Cerebellar cortex (tissue), 1 donor: ENCODE measurements around the gene AJAP1.
"Not testable (repeated sequence)": the region's sequence is repeated elsewhere in the genome, so short reads cannot be mapped to it uniquely, and the experiment has no call there.

ENCODE experiments used
- DNase-seq: peaks from one replicate; pipeline ENCODE4 v3.0.0-alpha.2; 2015; ENCODE audit warnings: low spot score

Gene AJAP1

GRCh38 chr1:4657960-4658541 is 3.6 kb downstream of the AJAP1 start:
- DNase-seq: no peak

GRCh38 chr1:4658643-4659628 is 4.5 kb downstream of the AJAP1 start:
- DNase-seq: no peak

DNA sequence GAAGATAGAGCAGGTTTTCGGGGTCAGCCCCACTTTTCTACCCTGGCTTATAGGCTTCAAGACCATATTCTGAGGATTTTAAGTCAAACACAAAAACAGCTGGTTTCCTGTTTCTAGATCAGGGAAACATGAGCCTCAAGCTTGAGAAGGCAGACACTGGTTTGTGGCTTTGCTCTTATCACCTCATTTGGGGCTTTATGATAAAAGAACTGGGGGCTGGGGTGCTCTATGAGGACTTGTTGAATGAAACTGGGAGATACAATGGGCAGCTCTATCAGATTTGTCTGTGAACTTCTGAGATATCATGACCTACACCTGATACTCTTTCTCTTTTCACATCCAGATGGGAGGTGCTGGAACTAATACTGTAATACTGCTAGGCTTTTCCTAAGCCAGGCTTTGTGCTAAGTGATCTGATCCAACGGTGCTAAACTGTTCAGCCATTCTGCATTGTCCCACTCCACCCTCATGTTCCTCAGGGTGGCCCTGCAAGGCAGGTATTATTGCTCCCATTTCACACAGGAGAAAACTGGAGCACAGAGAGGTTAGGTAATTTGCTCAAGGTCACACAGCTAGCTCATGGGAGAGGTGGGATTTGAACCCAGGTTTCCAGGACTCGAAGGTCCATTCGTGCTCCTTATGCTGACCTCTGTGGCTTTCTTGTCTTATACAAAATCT is 6.6 kb downstream of the AJAP1 start:
- DNase-seq: no peak

GRCh38 chr1:4661595-4661917 is 7.1 kb downstream of the AJAP1 start:
- DNase-seq: no peak

DNA sequence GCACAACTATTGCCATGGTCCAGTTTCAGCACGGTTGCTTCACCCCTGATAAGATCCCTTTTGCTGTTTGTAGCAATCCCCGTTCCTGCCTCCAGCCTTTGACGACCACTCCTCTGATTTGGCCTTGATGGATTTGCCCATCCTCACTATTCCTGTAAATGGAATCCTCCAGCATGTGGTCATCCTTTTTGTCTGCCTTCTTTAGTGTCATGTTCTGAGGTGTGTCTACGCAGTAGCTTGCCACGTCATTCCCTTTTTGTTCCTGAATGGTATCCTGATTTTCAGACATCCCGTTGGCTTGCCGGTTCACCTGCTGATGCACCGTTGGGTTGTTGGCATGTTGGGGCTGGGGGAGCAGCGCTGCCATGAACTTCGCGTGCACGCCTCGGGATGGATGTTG is 7.8 kb downstream of the AJAP1 start:
- DNase-seq: no peak

DNA sequence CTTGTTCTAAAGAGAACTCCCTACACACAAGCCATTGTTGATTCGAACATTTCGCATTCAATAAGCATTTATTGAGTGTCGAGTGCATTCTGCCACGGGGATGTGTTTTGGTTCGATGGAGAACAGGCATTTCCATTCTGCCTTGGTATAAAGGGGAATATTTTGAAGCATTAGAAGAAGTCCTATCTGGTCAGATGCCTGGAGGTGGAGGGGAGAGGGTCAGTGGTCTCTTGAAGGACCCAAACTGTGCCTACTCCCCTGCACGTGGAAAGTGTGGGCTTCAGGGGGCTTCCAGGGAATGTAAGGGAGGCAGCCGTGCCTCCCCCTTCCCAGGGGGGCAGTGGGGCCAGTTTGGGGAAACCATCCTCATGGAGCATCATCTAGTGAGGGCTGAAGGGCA is 8.3 kb downstream of the AJAP1 start:
- no peak for DNase-seq

DNA sequence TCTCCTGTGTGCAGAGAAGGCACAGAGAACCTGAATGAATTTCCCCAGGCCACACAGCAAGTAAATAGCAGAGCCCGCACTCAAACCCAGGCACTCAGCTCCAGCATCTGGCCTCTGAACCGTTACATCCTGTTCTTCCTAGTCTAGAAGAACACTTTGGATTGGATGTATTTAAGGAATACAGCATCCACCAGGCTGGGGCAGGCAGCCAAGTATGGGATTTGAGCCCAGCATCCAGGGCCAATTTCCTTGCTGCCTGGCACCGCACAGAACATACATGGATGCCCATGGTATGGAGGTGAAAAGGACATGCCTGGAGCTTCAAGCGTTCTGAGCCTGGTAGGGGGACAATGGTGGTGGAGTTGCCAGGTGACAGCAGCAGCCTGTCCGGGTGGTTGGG is 9.7 kb downstream of the AJAP1 start:
- no peak for DNase-seq

GRCh38 chr1:4664606-4665005 is 10.2 kb downstream of the AJAP1 start:
- DNase-seq: no peak

GRCh38 chr1:4665456-4665855 is 11.0 kb downstream of the AJAP1 start:
- no peak for DNase-seq

- DNase-seq: not testable (repeated sequence)
Measured at GRCh38 chr1:4666683-4667082, 12.3 kb downstream of the AJAP1 start.

DNA sequence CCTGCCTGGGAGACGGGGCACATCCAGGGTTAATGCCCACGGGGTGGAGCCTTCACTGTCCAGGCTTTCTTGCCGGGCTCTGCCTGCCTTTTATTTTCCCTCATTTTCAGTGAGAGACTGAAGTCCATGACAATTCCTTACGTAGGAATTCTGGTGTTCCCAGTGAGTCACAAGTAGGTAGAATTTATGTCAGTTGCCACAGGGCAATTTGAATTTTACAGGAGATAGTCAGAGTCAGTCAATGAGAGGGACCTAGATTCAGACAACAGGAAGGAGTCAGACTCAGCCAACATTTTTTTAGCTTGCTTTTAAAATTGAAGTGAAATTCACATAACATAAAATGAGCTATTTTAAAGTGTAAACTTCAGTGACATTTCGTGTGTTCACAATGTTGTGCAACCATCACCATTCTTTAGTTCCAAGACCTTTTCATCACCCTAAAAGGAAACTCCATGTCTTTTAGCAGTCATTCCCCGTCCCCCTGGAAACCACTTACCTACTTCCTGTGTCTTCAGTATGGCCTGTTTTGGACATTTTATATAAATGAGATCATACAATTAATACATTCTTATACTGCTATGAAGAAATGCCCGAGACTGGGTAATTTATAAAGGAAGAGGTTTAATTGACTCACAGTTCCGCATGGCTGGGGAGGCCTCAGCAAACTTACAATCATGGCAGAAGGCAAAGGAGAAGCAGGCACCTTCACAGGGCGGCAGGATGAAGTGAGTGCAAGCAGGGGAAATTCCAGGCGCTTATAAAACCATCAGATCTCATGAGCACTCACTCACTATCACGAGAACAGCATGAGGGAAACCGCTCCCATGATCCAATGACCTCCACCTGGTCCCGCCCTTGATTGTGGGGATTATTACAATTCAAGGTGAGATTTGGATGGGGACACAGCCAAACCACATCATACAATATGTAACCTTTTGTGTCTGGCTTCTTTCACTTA is 14.6 kb downstream of the AJAP1 start:
- no peak for DNase-seq

DNA sequence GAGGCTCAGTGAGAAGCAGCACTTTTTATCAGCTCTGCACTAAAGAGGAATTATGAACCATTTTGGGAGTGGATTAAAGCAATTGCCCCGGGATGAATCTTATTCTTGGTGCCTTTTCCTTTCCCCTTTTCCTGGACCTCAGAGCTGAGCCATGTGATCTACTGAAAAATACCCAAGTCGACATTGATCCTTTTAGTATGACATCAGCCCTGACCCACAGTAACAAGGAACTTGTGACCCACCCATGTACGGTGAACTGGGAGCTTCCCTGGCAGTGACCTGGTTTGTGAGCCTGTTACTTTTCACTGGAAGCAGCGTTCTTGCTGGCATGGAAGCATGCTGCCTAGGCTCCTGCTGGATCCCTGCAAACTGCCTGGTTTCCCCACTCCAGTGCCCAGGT is 15.9 kb downstream of the AJAP1 start:
- DNase-seq: no peak

DNA sequence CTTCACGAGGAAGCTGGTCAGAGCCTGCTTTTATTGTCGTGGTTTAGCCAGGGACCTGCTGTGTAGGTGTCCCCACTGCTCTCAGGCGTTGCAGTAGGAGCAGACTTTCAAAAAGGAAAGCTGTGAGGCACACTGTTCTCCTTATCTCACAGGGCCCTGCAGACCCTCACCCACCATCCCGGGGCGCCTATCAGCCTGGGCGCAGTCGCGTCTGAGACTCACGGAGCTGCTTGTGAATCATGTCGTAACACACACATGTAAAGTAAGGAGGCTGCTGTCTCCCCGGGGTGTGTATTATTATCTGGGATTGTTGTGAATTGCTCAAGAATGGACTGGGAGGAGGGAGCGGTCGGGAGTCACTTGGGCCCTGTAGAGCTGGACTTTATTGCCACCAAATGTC is 17.4 kb downstream of the AJAP1 start:
- no peak for DNase-seq

DNA sequence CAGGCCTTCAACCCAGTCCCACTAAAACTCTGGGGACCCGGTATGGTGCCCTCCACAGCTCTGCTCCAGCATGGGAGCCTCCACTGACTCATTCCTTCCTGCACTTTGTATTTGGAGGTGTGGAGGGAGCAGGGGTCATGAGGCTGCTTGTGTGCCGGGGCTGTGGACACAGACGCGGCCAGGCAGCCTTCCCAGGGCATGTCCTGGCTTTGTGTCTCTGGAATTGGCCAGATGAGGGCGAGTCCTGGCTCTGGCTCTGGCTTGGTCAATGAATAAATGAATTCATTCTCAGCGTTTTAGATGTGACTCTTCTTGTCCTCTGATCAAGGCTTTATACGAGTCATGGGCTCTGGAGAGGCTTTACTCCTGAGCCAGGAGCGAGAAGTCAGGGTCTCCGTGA is 19.1 kb downstream of the AJAP1 start:
- DNase-seq: no peak

GRCh38 chr1:4674117-4674516 is 19.7 kb downstream of the AJAP1 start:
- DNase-seq: no peak

- DNase-seq: no peak
Measured at GRCh38 chr1:4674676-4675075, 20.3 kb downstream of the AJAP1 start.

DNA sequence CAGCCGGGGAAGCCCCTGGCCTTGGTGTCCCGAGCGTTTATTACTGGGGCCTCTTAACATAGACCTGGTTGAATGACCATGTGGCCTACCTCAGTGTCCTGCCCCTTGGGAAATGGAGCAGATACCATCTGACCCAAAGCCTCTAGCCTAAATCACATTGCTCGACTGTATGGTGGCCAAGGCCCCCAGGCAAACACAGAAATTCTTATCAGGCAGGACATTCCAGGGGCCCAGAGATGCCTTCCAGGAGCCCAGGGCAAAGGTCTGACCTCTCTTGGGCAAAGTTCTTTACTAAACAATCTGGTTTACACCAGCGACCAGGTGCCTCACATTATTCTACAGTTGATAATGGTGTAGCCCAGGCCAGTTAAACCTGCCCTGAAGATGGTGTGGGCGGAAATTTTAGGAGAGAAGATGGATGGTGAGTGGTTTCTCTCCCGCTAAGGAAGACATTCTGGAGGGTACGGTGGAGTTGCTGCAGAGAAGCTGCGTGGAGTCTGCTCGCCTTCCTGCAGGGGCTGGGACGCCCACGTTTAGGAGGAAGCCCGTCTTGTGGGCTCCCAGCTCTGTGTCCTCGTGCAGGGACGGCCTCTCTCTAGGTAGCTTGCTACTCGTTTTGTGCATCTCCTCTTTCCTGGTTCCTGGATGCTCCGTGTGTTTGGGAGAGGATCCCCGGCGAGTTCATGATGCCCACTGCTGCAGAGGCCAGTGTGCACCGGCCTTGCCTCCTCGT is 21.2 kb downstream of the AJAP1 start:
- DNase-seq: no peak

- DNase-seq: no peak
Measured at GRCh38 chr1:4676253-4676652, 21.8 kb downstream of the AJAP1 start.

DNA sequence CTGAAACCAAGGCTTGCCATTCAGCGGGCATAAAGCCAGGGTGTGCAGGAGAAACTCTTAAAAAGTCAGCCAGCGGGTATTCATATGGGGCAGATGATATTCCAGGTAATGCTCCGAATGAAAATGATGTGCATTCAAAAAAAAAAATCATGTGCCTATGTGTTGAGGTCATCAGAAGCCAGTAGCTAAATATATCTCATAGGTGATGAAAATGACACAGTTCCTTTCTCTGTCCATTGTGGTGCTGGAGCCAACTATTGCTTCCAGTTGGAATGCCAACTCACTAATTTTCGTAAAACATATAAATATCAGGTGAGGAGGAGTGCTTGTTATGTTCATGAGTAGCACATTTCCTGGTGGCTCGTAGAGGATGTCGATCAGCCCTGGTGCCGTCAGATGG is 23.2 kb downstream of the AJAP1 start:
- no peak for DNase-seq

DNA sequence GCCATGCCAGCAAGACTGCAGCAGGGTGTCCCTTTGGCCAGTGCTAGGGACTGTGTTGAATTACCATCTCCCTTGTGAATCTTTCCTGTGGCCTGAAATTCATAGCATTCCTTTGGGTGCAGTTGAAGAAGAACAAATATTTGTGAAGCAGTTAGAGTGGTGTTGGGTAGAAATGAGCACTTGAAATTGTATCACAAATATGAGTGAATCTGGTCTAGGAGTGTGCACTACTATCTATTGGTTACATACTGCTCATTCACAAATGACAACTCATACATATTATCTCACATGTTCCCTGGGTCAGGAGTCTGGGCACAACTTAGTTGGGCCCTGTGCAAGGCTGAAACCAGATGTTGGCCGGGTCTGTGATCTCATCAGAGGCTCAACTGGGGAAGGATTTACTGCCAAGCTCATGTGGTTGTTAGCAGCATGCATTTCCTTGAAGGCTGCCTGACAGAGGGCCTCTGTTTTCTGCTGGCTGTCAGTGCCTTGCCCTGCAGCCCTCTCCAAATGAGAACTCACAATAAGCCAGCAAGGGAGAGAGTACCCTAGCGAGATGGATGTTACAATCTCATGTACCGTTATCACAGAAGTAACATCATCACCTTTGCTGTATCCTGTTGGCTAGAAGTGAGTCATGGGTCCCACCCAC is 23.8 kb downstream of the AJAP1 start:
- no peak for DNase-seq

GRCh38 chr1:4681026-4681425 is 26.6 kb downstream of the AJAP1 start:
- DNase-seq: no peak
